IMR-90 (cell line): ENCODE data around the gene MOAP1. TPM values are rescaled to one million over a fixed set of nuclear protein-coding genes. Genes with fewer than 3 reads are reported as not detected.

Experiments used
- ATAC-seq: fragments of 200-7000 bp; cut with Tn5 transposase; 2 replicates; pipeline ENCODE4 v1.9.1; 2020; ENCODE audit warnings: low read depth, mild to moderate bottlenecking, moderate library complexity
- BruUV-seq: library from RNA; stranded (reverse); fragments of 400-500 nt; replicated peaks from 2 replicates; lab custom pipeline; 2021; lab: Mats Ljungman, UMichigan
- CTCF ChIA-PET: fragments of 300-600 bp; formaldehyde crosslinking; extraction: SDS; loops from one replicate; lab custom pipeline; 2021; ENCODE audit warnings: antibody characterized with exemption; lab: Yijun Ruan, JAX
- POLR2A ChIA-PET: fragments of 300-600 bp; sonication (Branson Sonifier 250); formaldehyde crosslinking; loops from one replicate; lab custom pipeline; 2022; ENCODE audit warnings: antibody characterized with exemption; ENCODE audit not compliant: unreplicated experiment; lab: Charles Lee
- DNase-seq: peaks from one replicate; pipeline ENCODE4 v3.0.0; 2013
- H2AFZ ChIP-seq: replicated peaks from 2 replicates; pipeline ENCODE3; 2013; ENCODE audit warnings: low read length, mild to moderate bottlenecking; ENCODE audit not compliant: poor library complexity
- H2AK5ac ChIP-seq: 2 replicates; pipeline ENCODE4 v1.6.1; 2013; ENCODE audit warnings: low read depth, low read length, inconsistent platforms
- H2AK9ac ChIP-seq: replicated peaks from 2 replicates; pipeline ENCODE3; 2013; ENCODE audit warnings: mild to moderate bottlenecking, low read depth, low read length, moderate library complexity; ENCODE audit not compliant: poor library complexity
- H2BK120ac ChIP-seq: 2 replicates; pipeline ENCODE4 v1.6.1; 2013; ENCODE audit warnings: low read depth, low read length, inconsistent platforms
- H2BK15ac ChIP-seq: 3 replicates; pipeline ENCODE4 v1.6.1; 2013; ENCODE audit warnings: low read depth, low read length, inconsistent platforms
- H2BK20ac ChIP-seq: 2 replicates; pipeline ENCODE4 v1.6.1; 2013; ENCODE audit warnings: low read depth, mild to moderate bottlenecking, inconsistent platforms, low read length, moderate library complexity
- H2BK5ac ChIP-seq: 2 replicates; pipeline ENCODE4 v1.6.1; 2013; ENCODE audit warnings: mild to moderate bottlenecking, low read depth, low read length, inconsistent platforms; ENCODE audit not compliant: poor library complexity, severe bottlenecking
- H3K14ac ChIP-seq: replicated peaks from 2 replicates; pipeline ENCODE4 v1.6.1; 2013; ENCODE audit warnings: low read depth, low read length, inconsistent platforms
- H3K18ac ChIP-seq: 2 replicates; pipeline ENCODE4 v1.6.1; 2013; ENCODE audit warnings: low read depth, low read length, control low read depth
- H3K23ac ChIP-seq: 2 replicates; pipeline ENCODE4 v1.6.1; 2013; ENCODE audit warnings: low read depth, low read length, inconsistent platforms
- H3K27ac ChIP-seq: 2 replicates; pipeline ENCODE4 v1.5.1; 2013; ENCODE audit warnings: mild to moderate bottlenecking, control low read depth, low read length; ENCODE audit not compliant: insufficient read depth
- H3K27me3 ChIP-seq: 2 replicates; pipeline ENCODE4 v1.6.1; 2013; ENCODE audit warnings: low read length; ENCODE audit not compliant: control insufficient read depth, insufficient read depth
- H3K36me3 ChIP-seq: 2 replicates; pipeline ENCODE4 v1.6.1; 2013; ENCODE audit warnings: low read length, mixed read lengths; ENCODE audit not compliant: control insufficient read depth, insufficient read depth
- H3K4ac ChIP-seq: 2 replicates; pipeline ENCODE4 v1.6.1; 2013; ENCODE audit warnings: low read depth, low read length, inconsistent platforms
- H3K4me1 ChIP-seq: 2 replicates; pipeline ENCODE4 v1.6.1; 2013; ENCODE audit warnings: low read length, mixed read lengths; ENCODE audit not compliant: control insufficient read depth, insufficient read depth
- H3K4me2 ChIP-seq: 2 replicates; pipeline ENCODE4 v1.6.1; 2013; ENCODE audit warnings: low read depth, mild to moderate bottlenecking, control low read depth, low read length, moderate library complexity
- H3K4me3 ChIP-seq: 2 replicates; pipeline ENCODE4 v1.5.1; 2013; ENCODE audit warnings: low read depth, mild to moderate bottlenecking, control low read depth, low read length, moderate library complexity; ENCODE audit not compliant: insufficient read depth
- H3K56ac ChIP-seq: 2 replicates; pipeline ENCODE4 v1.6.1; 2013; ENCODE audit warnings: low read length, inconsistent platforms; ENCODE audit not compliant: insufficient read depth; ENCODE audit errors: extremely low read depth
- H3K79me1 ChIP-seq, 2 experiments: 2 replicates each; pipeline ENCODE4 v1.6.1; 2013; ENCODE audit warnings: low read length in 2 of 2, inconsistent platforms in 1 of 2, low read depth in 1 of 2
- H3K9ac ChIP-seq: 2 replicates; pipeline ENCODE4 v1.6.1; 2013; ENCODE audit warnings: low read depth, low read length, control low read depth
- H3K9me1 ChIP-seq: 2 replicates; pipeline ENCODE4 v1.6.1; 2013; ENCODE audit warnings: low read length, inconsistent platforms; ENCODE audit not compliant: insufficient read depth
- H3K9me3 ChIP-seq: 2 replicates; pipeline ENCODE4 v1.6.1; 2013; ENCODE audit warnings: low read length; ENCODE audit not compliant: control insufficient read depth, insufficient read depth
- H4K20me1 ChIP-seq: 2 replicates; pipeline ENCODE4 v1.6.1; 2013; ENCODE audit warnings: low read length, inconsistent platforms; ENCODE audit not compliant: insufficient read depth
- H4K5ac ChIP-seq: 2 replicates; pipeline ENCODE4 v1.6.1; 2013; ENCODE audit warnings: mild to moderate bottlenecking, low read depth, low read length, control low read depth
- H4K8ac ChIP-seq, 2 experiments: 2 replicates each; pipeline ENCODE4 v1.6.1; 2013; ENCODE audit warnings: low read depth in 2 of 2, low read length in 2 of 2, control low read depth in 1 of 2, inconsistent platforms in 1 of 2
- H4K91ac ChIP-seq: 2 replicates; pipeline ENCODE4 v1.6.1; 2013; ENCODE audit warnings: low read depth, low read length, inconsistent platforms; ENCODE audit not compliant: insufficient read depth
- BHLHE40 ChIP-seq: fragments of 150-350 bp; IDR thresholded peaks from 2 replicates; pipeline ENCODE4 v1.6.1; 2016; ENCODE audit warnings: mild to moderate bottlenecking, low read depth, low read length
- CEBPB ChIP-seq: IDR thresholded peaks from 2 replicates; pipeline ENCODE4 v1.6.1; 2012; ENCODE audit warnings: low read depth, low read length, improper control_type of control experiment
- CHD1 ChIP-seq: IDR thresholded peaks from 2 replicates; pipeline ENCODE4 v1.6.1; 2012; ENCODE audit warnings: low read depth, low read length, improper control_type of control experiment
- FOS ChIP-seq: fragments of 150-350 bp; IDR thresholded peaks from 2 replicates; pipeline ENCODE4 v1.6.1; 2016; ENCODE audit warnings: low read depth, low read length
- MAFK ChIP-seq: IDR thresholded peaks from 2 replicates; pipeline ENCODE4 v1.6.1; 2012; ENCODE audit warnings: low read depth, low read length, improper control_type of control experiment
- MAZ ChIP-seq: IDR thresholded peaks from 2 replicates; pipeline ENCODE4 v1.6.1; 2012; ENCODE audit warnings: low read depth, mild to moderate bottlenecking, low read length, improper control_type of control experiment, moderate library complexity, borderline replicate concordance
- MXI1 ChIP-seq: IDR thresholded peaks from 2 replicates; pipeline ENCODE4 v1.6.1; 2012; ENCODE audit warnings: low read depth, mild to moderate bottlenecking, low read length, moderate library complexity, borderline replicate concordance
- NFE2L2 ChIP-seq: fragments of 150-350 bp; IDR thresholded peaks from 2 replicates; pipeline ENCODE4 v1.6.1; 2016; ENCODE audit warnings: low read depth, mild to moderate bottlenecking, low read length
- POLR2A ChIP-seq: IDR thresholded peaks from 2 replicates; pipeline ENCODE4 v1.6.1; 2012; ENCODE audit warnings: mild to moderate bottlenecking, low read depth, low read length
- RAD21 ChIP-seq: IDR thresholded peaks from 2 replicates; pipeline ENCODE4 v1.6.1; 2012; ENCODE audit warnings: low read length, improper control_type of control experiment
- RCOR1 ChIP-seq: IDR thresholded peaks from 2 replicates; pipeline ENCODE4 v1.6.1; 2012; ENCODE audit warnings: mild to moderate bottlenecking, low read length, improper control_type of control experiment; ENCODE audit not compliant: insufficient replicate concordance
- RFX5 ChIP-seq: IDR thresholded peaks from 2 replicates; pipeline ENCODE4 v1.8.0; 2012; ENCODE audit warnings: low read depth, mild to moderate bottlenecking, low read length, moderate library complexity
- SMC3 ChIP-seq: fragments of 150-350 bp; IDR thresholded peaks from 2 replicates; pipeline ENCODE4 v1.6.1; 2016; ENCODE audit warnings: low read depth, mild to moderate bottlenecking, antibody characterized with exemption, low read length, moderate library complexity
- WGBS, 2 experiments: methylation state at CpG; one replicate each; pipeline versions ENCODE4 v1.1.5 to v1.1.7; 2013; ENCODE audit warnings: missing lambda C conversion rate in 2 of 2; ENCODE audit not compliant: insufficient read length in 1 of 2; ENCODE audit errors: extremely low coverage in 2 of 2; 5-methylcytosine and 5-hydroxymethylcytosine counted together
- dilution Hi-C: fragments of 300-500 bp; cut with HindIII; formaldehyde crosslinking; loops from one replicate; pipeline ENCODE4 v1.14.3; 2018; ENCODE audit warnings: low sequenced_read_pairs; ENCODE audit not compliant: unreplicated experiment
- in situ Hi-C: fragments of 300-500 bp; cut with MboI; formaldehyde crosslinking; loops from 3 replicates; pipeline ENCODE4 v1.14.3; 2019; ENCODE audit warnings: low sequenced_read_pairs, inconsistent platforms, mixed read lengths
- intact Hi-C: fragments of 100-400 bp; cut with micrococcal nuclease; formaldehyde crosslinking; loops from 2 replicates; pipeline ENCODE4 v1.10.0; 2022
- polyA plus RNA-seq, 3 experiments: library from polyadenylated mRNA; depleted of rRNA; stranded (reverse); fragments of >200 nt; gene quantifications; 2 replicates each; pipeline ENCODE4 v1.2.3, GENCODE V29; 2012; ENCODE audit warnings: low replicate concordance in 1 of 3
- total RNA-seq: library from RNA; depleted of rRNA; stranded (reverse); fragments of >200 nt; gene quantifications from 2 replicates; pipeline ENCODE4 v1.2.3, GENCODE V29; 2012
- TF ChIP-seq, protein P1 (sequence below): fragments of 150-350 bp; IDR thresholded peaks from 2 replicates; pipeline ENCODE4 v1.6.1; 2017; ENCODE audit warnings: mild to moderate bottlenecking, antibody characterized with exemption, low read length, low read depth
- TF ChIP-seq, protein P2 (sequence below): fragments of 150-350 bp; IDR thresholded peaks from 2 replicates; pipeline ENCODE4 v1.6.1; 2016; ENCODE audit warnings: low read depth, mild to moderate bottlenecking, low read length, moderate library complexity, borderline replicate concordance
- TF ChIP-seq, protein P3 (sequence below): conservative IDR thresholded peaks from 2 replicates; pipeline ENCODE4 v1.5.1; 2012; ENCODE audit warnings: mild to moderate bottlenecking, low read depth, low read length, improper control_type of control experiment

Gene MOAP1
- total and polyA plus RNA-seq, 2 of the 4 experiments (the other 2 are of a cell fraction), result 9.9 to 13.2 TPM

DNA sequence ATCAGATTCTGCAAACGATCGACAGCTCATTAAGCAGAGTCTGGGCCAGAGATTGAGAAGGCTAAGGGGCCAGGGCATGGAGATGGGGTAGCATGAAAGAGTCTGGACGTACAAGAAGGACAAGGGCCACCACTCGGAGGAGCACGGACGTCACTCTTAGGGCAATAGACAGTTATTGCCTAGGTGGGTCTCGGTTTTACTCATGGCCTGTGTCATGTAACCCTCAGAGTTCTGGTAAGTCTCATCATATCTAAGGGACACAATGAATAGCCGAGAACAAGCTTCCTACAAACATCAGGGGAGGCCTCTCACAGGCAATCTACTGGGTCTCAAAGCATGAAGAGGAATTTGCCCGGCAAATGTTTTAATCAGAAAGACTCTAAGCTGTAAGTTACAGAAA is 38.6 kb downstream of the MOAP1 start:
- Histone ChIP-seq H3K56ac (no peak overlapping the region), H3K27me3 (peaks cover 13% of the 10 kb centered on the region; the same call in 1 of the 2 replicates)
- no TSS peak for BruUV-seq

More for the DNA sequence above, 38.6 kb downstream of the MOAP1 start:
- H2BK20ac ChIP-seq, result no peak overlapping the region
- H3K4me2 ChIP-seq, result no peak overlapping the region
- H3K9me1 ChIP-seq, result no peaks in the 10 kb centered on the region
- no peak overlapping the region for H3K4me3 ChIP-seq
- ATAC-seq (no peak), DNase-seq (no peak)
- intact Hi-C loops, result no loop called here
- H3K23ac ChIP-seq, result no peak overlapping the region
- no peak overlapping the region for H2BK5ac ChIP-seq
- in situ Hi-C loops, result no loop called here
- no peak overlapping the region for H2BK120ac ChIP-seq
- H4K91ac ChIP-seq, result no peak overlapping the region
- dilution Hi-C loops, result no loop called here
- CTCF ChIA-PET, result interaction anchor here (1.2 kb wide), 1 partner anchor 33 kb away, joined by 5 read pairs; no protein-coding TSS in a partner anchor
- H2AK9ac ChIP-seq, result no peak overlapping the region
- no peaks in the 10 kb centered on the region for H3K79me1 ChIP-seq
- H2AFZ ChIP-seq, result no peak overlapping the region
- no peaks in the 10 kb centered on the region; the same call in 1 of the 2 replicates for H4K20me1 ChIP-seq
- no peak overlapping the region for H2BK15ac ChIP-seq
- no peak overlapping the region for H4K8ac ChIP-seq
- POLR2A ChIA-PET, result no interaction called here
- no peak overlapping the region for H3K27ac ChIP-seq
- H3K14ac ChIP-seq, result no peak overlapping the region
- no peak overlapping the region for H4K5ac ChIP-seq
- no peak overlapping the region for H3K9ac ChIP-seq
- no peaks in the 10 kb centered on the region for H3K9me3 ChIP-seq
- no peak overlapping the region for H3K18ac ChIP-seq
- H3K4ac ChIP-seq, result no peak overlapping the region
- no peaks in the 10 kb centered on the region for H3K4me1 ChIP-seq
- no peaks in the 10 kb centered on the region for H3K36me3 ChIP-seq
- H2AK5ac ChIP-seq, result no peak overlapping the region
- no peak for TF ChIP-seq MAZ
- TF ChIP-seq RFX5, result no peak
- no peak for TF ChIP-seq CEBPB
- no peak for TF ChIP-seq POLR2A
- no peak for TF ChIP-seq RAD21
- TF ChIP-seq NFE2L2, result no peak
- no peak for TF ChIP-seq RCOR1
- TF ChIP-seq MAFK, result no peak
- no peak for TF ChIP-seq CHD1
- TF ChIP-seq BHLHE40, result no peak
- no peak for TF ChIP-seq SMC3
- TF ChIP-seq, protein P1, sequence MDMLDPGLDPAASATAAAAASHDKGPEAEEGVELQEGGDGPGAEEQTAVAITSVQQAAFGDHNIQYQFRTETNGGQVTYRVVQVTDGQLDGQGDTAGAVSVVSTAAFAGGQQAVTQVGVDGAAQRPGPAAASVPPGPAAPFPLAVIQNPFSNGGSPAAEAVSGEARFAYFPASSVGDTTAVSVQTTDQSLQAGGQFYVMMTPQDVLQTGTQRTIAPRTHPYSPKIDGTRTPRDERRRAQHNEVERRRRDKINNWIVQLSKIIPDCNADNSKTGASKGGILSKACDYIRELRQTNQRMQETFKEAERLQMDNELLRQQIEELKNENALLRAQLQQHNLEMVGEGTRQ, result no peak
- TF ChIP-seq MXI1, result no peak
- TF ChIP-seq, protein P2, sequence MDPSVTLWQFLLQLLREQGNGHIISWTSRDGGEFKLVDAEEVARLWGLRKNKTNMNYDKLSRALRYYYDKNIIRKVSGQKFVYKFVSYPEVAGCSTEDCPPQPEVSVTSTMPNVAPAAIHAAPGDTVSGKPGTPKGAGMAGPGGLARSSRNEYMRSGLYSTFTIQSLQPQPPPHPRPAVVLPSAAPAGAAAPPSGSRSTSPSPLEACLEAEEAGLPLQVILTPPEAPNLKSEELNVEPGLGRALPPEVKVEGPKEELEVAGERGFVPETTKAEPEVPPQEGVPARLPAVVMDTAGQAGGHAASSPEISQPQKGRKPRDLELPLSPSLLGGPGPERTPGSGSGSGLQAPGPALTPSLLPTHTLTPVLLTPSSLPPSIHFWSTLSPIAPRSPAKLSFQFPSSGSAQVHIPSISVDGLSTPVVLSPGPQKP, result no peak
- TF ChIP-seq, protein P3, sequence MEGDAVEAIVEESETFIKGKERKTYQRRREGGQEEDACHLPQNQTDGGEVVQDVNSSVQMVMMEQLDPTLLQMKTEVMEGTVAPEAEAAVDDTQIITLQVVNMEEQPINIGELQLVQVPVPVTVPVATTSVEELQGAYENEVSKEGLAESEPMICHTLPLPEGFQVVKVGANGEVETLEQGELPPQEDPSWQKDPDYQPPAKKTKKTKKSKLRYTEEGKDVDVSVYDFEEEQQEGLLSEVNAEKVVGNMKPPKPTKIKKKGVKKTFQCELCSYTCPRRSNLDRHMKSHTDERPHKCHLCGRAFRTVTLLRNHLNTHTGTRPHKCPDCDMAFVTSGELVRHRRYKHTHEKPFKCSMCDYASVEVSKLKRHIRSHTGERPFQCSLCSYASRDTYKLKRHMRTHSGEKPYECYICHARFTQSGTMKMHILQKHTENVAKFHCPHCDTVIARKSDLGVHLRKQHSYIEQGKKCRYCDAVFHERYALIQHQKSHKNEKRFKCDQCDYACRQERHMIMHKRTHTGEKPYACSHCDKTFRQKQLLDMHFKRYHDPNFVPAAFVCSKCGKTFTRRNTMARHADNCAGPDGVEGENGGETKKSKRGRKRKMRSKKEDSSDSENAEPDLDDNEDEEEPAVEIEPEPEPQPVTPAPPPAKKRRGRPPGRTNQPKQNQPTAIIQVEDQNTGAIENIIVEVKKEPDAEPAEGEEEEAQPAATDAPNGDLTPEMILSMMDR, result no peak
- no peak for TF ChIP-seq FOS
- WGBS, 2 experiments, result no CpG with 5 or more reads among the region's 9 CpGs
